ENCODE results near the gene SYNPO2.

The SYNPO2 gene

GRCh38 chr4:118879409-118879808 is 9.2 kb upstream of the SYNPO2 start:
- no peak for DNase-seq

- DNase-seq: no peak
These were observed 7.0 kb upstream of the SYNPO2 start for GRCh38 chr4:118881512-118882146.

DNA sequence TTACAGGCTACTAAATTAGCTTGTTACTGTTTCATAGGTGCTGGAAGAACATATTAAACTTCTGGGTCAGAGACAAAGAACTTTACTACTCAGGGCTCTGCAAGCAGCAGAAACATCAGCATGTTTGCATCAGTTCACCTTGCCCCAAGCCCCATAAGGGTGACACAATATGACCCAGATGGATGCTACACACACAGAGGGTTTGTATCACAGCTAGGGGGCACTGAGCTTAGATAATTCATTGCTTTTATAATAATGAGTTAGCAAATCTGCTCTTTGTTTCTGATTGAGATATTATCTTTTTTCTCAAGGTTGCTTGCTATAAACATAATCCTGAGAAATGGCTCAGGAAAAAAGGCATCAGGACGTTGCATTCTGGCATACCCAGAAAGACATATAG is 4.8 kb upstream of the SYNPO2 start:
- no peak for DNase-seq

GRCh38 chr4:118884716-118885115 is 3.9 kb upstream of the SYNPO2 start:
- DNase-seq: no peak

DNA sequence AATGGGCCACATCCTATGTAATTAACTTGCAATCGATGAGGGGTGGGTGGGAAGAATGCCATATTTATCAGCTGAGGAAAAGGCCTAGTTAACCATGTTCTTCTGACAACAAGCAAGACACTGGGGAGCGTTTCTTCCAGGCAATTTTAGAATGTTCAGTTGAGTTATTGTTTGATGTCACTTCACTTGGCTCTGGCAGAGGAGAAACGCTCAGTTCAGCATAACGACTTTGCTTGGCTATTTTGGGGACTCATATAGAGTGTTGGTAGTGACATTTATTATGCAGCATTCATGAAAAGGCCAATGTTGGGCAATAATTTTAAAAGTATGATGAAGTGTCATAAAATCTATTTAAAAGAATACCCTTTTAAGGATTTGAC is 648 bp downstream of the SYNPO2 start:
- DNase-seq: no peak

DNA sequence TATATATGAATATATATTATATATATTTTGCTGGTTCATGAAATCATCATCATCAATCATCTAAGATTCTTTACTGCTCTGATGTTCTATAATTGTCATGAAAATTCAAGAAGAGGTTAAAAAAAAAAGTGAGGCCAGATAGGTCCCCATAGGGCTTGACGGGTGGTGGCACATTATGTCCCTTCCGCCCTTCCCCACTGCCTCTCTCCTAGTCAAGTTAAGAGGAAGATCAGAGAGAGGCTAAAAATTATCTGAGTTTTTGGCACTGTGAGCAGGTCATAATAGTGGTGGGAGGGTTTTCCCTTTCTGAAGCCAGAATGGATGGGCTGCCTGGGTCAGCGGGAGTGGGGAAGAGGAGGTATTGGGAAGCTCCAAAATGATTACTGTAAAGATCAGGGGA is 5.4 kb downstream of the SYNPO2 start:
- DNase-seq: no peak

DNA sequence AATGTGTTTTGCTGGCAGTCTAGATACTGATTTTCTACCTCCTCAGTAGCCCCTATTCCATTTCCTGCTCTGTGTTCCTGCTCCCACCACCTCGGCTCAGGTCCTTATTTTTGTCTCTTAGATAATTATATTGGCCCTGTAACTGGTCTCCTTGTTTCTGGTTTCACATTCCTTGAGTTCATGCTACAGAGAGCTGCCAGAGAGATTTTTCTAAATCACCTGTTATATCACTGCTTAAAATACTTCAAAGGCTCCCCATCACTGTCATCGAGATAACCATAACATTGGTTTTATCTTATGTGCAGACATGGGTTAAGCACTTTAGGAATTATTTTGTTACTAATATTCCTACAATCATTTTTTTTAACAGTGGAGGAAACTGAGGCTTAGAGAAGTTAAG is 9.6 kb downstream of the SYNPO2 start:
- no peak for DNase-seq

GRCh38 chr4:118898684-118899138 is 10.1 kb downstream of the SYNPO2 start:
- DNase-seq: no peak

- DNase-seq: no peak
These were observed 15.8 kb downstream of the SYNPO2 start for GRCh38 chr4:118904418-118904817.

GRCh38 chr4:118904935-118905334 is 16.3 kb downstream of the SYNPO2 start:
- no peak for DNase-seq

GRCh38 chr4:118905566-118905965 is 16.9 kb downstream of the SYNPO2 start:
- no peak for DNase-seq

- no peak for DNase-seq
These were observed 20.7 kb downstream of the SYNPO2 start for GRCh38 chr4:118909173-118909956.

- DNase-seq: no peak
These were observed 21.6 kb downstream of the SYNPO2 start for GRCh38 chr4:118910221-118910620.

DNA sequence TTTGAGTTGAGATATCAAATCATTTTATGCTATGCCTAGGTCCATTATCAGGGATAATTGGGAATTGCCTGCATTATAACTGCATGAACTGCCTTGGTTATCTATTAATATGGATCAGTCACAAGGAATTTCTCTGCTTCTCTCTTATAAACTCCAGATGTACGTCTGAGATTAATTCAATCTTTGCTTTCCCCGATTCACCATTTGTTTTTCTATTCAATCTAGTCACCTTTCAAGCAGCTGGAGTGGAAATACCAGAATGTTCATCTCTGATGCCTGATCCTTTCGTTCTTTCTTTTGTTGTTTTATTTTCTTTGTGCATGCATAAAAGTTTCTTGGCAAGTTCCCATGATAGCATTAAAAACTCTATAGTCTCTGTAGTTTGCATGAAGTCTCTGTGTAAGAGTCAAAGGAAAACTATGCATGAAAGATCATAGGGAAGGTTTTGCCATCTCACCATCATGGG is 22.6 kb downstream of the SYNPO2 start:
- no peak for DNase-seq

- DNase-seq: no peak
These were observed 26.8 kb downstream of the SYNPO2 start for GRCh38 chr4:118915468-118915867.

DNA sequence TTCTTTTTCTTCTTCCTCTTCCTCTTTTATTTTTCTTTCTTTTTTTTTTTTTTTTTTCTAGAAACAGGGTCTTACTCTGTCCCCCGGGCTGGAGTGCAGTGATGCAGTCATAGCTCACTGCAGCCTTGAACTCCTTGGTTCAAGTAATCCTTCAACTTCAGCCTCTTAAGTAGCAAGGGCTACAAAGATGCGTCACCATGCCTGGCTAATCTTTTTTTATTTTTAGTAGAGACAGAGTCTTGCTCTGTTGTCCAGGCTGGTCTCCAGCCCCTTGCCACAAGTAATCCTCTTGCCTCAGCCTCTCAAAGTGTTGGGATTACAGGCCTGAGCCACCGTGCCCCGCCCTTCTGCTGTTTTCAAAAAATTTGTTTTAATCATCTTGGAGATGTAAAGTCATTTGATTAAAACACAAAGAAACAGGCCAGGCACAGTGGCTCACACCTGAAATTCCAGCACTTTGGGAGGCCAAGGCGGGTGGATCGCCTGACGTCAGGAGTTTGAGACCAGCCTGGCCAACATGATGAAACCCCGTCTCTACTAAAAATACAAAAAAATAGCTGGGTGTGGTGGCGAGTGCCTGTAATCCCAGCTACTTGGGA is 28.1 kb downstream of the SYNPO2 start:
- no peak for DNase-seq

DNA sequence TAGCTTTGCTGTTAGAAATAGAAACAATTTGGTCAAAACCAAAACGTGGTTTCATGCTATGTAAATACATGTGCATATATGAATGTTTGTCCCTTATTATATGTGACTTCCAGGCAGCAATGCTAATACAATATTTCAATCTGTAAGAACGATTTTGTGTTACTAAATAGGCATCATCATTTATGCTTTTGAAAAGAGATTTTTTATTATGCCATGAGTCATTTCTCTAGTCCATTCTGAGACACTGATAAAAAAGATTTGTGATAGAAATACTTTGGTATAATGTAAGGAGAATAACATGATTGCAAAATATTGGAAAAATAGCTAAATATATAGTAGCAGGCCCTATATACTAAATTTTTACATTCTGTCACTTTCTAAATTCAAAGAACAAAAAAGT is 28.9 kb downstream of the SYNPO2 start:
- DNase-seq: no peak

DNA sequence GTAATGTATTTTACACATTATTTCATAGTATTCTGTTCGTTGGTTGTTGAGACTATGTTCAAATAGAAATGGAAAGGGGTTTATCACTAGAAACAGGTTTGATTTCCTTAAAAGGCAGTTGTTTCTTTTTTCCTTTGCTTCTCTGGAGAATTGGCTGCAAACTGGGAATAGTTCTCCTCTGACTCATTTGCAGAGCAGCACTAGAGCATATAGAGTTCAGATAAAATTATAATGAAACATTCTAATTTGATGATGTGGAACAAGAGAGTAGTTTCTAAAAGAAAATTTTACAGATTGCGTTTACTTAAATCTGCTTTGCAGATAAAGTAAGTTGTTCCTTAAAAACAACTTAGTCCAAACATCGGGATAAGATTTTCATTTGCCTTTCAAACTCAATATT is 29.7 kb downstream of the SYNPO2 start:
- DNase-seq: no peak

- no peak for DNase-seq
These were observed 31.6 kb downstream of the SYNPO2 start for GRCh38 chr4:118920247-118920646.

- no peak for DNase-seq
These were observed 33.1 kb downstream of the SYNPO2 start for GRCh38 chr4:118921786-118922185.

GRCh38 chr4:118923891-118924290 is 35.2 kb downstream of the SYNPO2 start:
- no peak for DNase-seq

GRCh38 chr4:118927974-118928373 is 39.3 kb downstream of the SYNPO2 start:
- no peak for DNase-seq

- DNase-seq: no peak
These were observed 41.6 kb downstream of the SYNPO2 start for GRCh38 chr4:118930255-118930654.

DNA sequence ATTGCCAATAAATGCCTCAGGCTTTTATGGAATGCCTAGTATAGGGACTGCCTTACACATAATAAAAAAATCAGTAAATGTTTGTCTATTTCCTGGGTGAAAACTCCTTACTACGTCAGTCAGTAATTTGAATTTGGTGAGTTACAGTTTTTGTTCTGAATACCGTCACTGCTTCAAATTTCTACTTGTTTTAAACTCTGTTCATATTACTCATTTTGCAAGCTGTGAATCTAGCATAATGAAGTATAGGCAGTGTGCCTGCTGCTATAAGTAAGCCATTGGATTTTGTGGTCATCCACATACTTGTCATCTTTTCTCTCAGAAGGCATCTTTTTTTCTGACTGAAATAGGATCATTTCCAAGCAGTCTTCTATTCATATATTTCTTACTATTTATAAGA is 43.1 kb downstream of the SYNPO2 start:
- DNase-seq: no peak

Measured in NK-92 treated with Interleukin-12 subunit alpha and Interleukin-12 subunit beta, amount 100 ng/mL, for 24 hours (cell line).